Measurements from ENCODE around the gene TMEM17.

DNA sequence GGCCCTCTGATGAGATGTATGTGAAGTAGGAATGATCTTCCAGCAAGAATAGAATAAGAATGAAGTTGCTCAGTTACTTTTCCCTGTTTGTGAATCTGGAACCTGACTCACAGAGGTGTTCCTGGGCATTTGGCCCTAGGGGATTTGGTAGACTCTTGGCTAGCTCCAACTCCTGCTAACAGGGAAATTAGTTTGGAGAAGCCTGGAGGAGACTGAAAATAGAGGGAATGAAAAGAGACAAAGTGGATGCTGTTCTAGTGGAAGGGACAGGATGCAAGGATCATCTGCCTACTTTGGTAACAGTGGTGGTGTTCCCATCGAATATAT is 19.6 kb downstream of the TMEM17 start:
- TF ChIP-seq POLR2A (IDR thresholded peaks at IDR 0.05) = no peak
- TF ChIP-seq CTCF (IDR thresholded peaks at IDR 0.05) = no peak

Data from gastroesophageal sphincter (tissue), 3 donors.